K562 (cell line): ENCODE results near the gene NPTX2. TPM values are rescaled to one million over a fixed set of nuclear protein-coding genes. Genes with fewer than 3 reads are reported as not detected.

Source experiments
- ATAC-seq: fragments of 200-7000 bp; cut with Tn5 transposase; 3 replicates; pipeline ENCODE4 v1.9.1; 2020; ENCODE audit warnings: moderate library complexity
- BruUV-seq: library from RNA; stranded (reverse); fragments of 400-500 nt; replicated peaks from 2 replicates; lab custom pipeline; 2021; lab: Mats Ljungman, UMichigan
- CTCF ChIA-PET: fragments of 300-600 bp; formaldehyde crosslinking; extraction: SDS; loops from one replicate; lab custom pipeline; 2021; ENCODE audit warnings: low intra/inter-chr PET ratio; lab: Yijun Ruan, JAX
- POLR2A ChIA-PET: fragments of 300-600, 350-650 bp; sonication (Branson Sonifier 250); formaldehyde crosslinking; extraction: SDS; loops from one replicate; lab custom pipeline; 2021; ENCODE audit warnings: antibody characterized with exemption, inconsistent platforms; lab: Yijun Ruan, JAX
- DNase-seq, 4 experiments: peaks; one replicate each; pipeline versions ENCODE4 v3.0.0 to v3.0.0-alpha.2; 2011 to 2018; ENCODE audit warnings: low spot score in 3 of 4, mixed read lengths in 3 of 4; ENCODE audit errors: extremely low read depth in 1 of 4
- FAIRE-seq: peaks from 2 replicates; lab custom pipeline; 2011; peaks lifted over from hg19 to GRCh38; lab: Jason Lieb, UNC
- H2AFZ ChIP-seq: 2 replicates; pipeline ENCODE4 v1.6.0; 2011; ENCODE audit warnings: low read depth, low read length, control low read depth, inconsistent platforms
- H3K27ac ChIP-seq: fragments of 200-600 bp; 3 replicates; pipeline ENCODE4 v1.8.0; 2011; ENCODE audit warnings: low read depth, mild to moderate bottlenecking, control low read depth, inconsistent platforms, low read length, moderate library complexity, mixed read lengths; ENCODE audit errors: extremely low read depth
- H3K27me3 ChIP-seq, 2 experiments: fragments of 300-600 bp in 1 of 2; 2 replicates in 1 of 2; 3 replicates in 1 of 2; pipeline versions ENCODE4 v1.6.0 to v1.8.0; 2011; ENCODE audit warnings: inconsistent platforms in 2 of 2, low read length in 2 of 2, mild to moderate bottlenecking in 1 of 2, mixed read lengths in 1 of 2, moderate library complexity in 1 of 2; ENCODE audit not compliant: control insufficient read depth in 2 of 2, insufficient read depth in 2 of 2
- H3K36me3 ChIP-seq: fragments of 300-600 bp; 3 replicates; pipeline ENCODE4 v1.8.0; 2011; ENCODE audit warnings: mild to moderate bottlenecking, low read length, inconsistent platforms; ENCODE audit not compliant: control insufficient read depth, insufficient read depth
- H3K4me1 ChIP-seq, 2 experiments: fragments of 200-600 bp in 1 of 2; replicated peaks in 1 of 2; 2 replicates in 1 of 2; 3 replicates in 1 of 2; pipeline versions ENCODE4 v1.5.1 to v1.8.0; 2011; ENCODE audit warnings: inconsistent platforms in 2 of 2, low read length in 2 of 2, mild to moderate bottlenecking in 1 of 2, mixed read lengths in 1 of 2, moderate library complexity in 1 of 2; ENCODE audit not compliant: control insufficient read depth in 2 of 2, insufficient read depth in 2 of 2
- H3K4me2 ChIP-seq: 2 replicates; pipeline ENCODE4 v1.6.1; 2011; ENCODE audit warnings: low read length, control low read depth, inconsistent platforms, mixed read lengths; ENCODE audit not compliant: insufficient read depth
- H3K4me3 ChIP-seq: fragments of 200-600 bp; sonication (generic), shearing (Covaris generic); 2 replicates; pipeline ENCODE4 v1.5.1; 2016; ENCODE audit warnings: control low read depth, inconsistent platforms
- H3K79me2 ChIP-seq: fragments of 200-600 bp; 3 replicates; pipeline ENCODE4 v1.8.0; 2011; ENCODE audit warnings: low read length, inconsistent platforms; ENCODE audit not compliant: control insufficient read depth, insufficient read depth
- H3K9ac ChIP-seq, 2 experiments: 2 replicates each; pipeline versions ENCODE4 v1.6.0 to v1.6.1; 2011; ENCODE audit warnings: low read depth in 2 of 2, low read length in 2 of 2, control low read depth in 1 of 2, inconsistent platforms in 1 of 2, mild to moderate bottlenecking in 1 of 2, mixed read lengths in 1 of 2; ENCODE audit not compliant: insufficient read depth in 1 of 2
- H3K9me1 ChIP-seq: one replicate; pipeline ENCODE4 v1.6.0; 2011; ENCODE audit warnings: inconsistent platforms, mild to moderate bottlenecking, low read length, moderate library complexity; ENCODE audit not compliant: control insufficient read depth, insufficient read depth
- H3K9me3 ChIP-seq: replicated peaks from 2 replicates; pipeline ENCODE4 v1.5.1; 2011; ENCODE audit warnings: low read depth, low read length, inconsistent platforms; ENCODE audit not compliant: control insufficient read depth, insufficient read depth
- H4K20me1 ChIP-seq: replicated peaks from 2 replicates; pipeline ENCODE4 v1.6.1; 2011; ENCODE audit warnings: low read length, inconsistent platforms, mixed read lengths; ENCODE audit not compliant: control insufficient read depth, insufficient read depth
- ARID1B ChIP-seq: fragments of 450-650 bp; IDR thresholded peaks from 2 replicates; pipeline ENCODE4 v1.6.1; 2016; ENCODE audit warnings: antibody characterized with exemption, mild to moderate bottlenecking, inconsistent platforms
- CEBPB ChIP-seq: fragments of 450-650 bp; IDR thresholded peaks from 2 replicates; pipeline ENCODE4 v1.6.1; 2016; ENCODE audit warnings: missing genetic modification characterization, missing compliant biosample characterization
- CHD1 ChIP-seq: fragments of 200-600 bp; sonication (generic); IDR thresholded peaks from one replicate; pipeline ENCODE4 v1.6.1; 2012; ENCODE audit warnings: mild to moderate bottlenecking, moderate library complexity, low read length, inconsistent platforms
- EZH2 ChIP-seq: IDR thresholded peaks from 2 replicates; pipeline ENCODE4 v1.6.1; 2012; ENCODE audit warnings: low read depth, mild to moderate bottlenecking, inconsistent platforms, low read length, borderline replicate concordance
- FUS ChIP-seq: fragments of 200-400 bp; formaldehyde crosslinking; optimal IDR thresholded peaks from 2 replicates; pipeline ENCODE3; 2017; ENCODE audit warnings: low read depth, low read length
- HSF4 ChIP-seq: fragments of 250-450 bp; sonication (Bioruptor Pico); IDR thresholded peaks from 2 replicates; pipeline ENCODE4 v2.1.2; 2022; ENCODE audit warnings: mild to moderate bottlenecking, moderate library complexity, borderline replicate concordance
- MECOM ChIP-seq: fragments of 250-450 bp; sonication (Bioruptor Pico); IDR thresholded peaks from 2 replicates; pipeline ENCODE4 v1.8.0; 2022; ENCODE audit warnings: inconsistent platforms
- RBFOX2 ChIP-seq: fragments of 200-400 bp; formaldehyde crosslinking; IDR thresholded peaks from 2 replicates; pipeline ENCODE4 v1.6.1; 2017; ENCODE audit warnings: low read depth, mild to moderate bottlenecking, low read length, moderate library complexity
- RBM39 ChIP-seq: fragments of 200-400 bp; formaldehyde crosslinking; optimal IDR thresholded peaks from 2 replicates; pipeline ENCODE3; 2018; ENCODE audit warnings: low read depth, low read length
- SMARCE1 ChIP-seq: fragments of 450-650 bp; IDR thresholded peaks from 2 replicates; pipeline ENCODE4 v1.7.1; 2016; ENCODE audit warnings: mild to moderate bottlenecking
- ZEB2 ChIP-seq: fragments of 450-650 bp; IDR thresholded peaks from 2 replicates; pipeline ENCODE4 v1.6.1; 2016
- ZNF175 ChIP-seq: fragments of 200-800 bp; sonication (Bioruptor generic); IDR thresholded peaks from 2 replicates; pipeline ENCODE4 v1.6.1; 2016; ENCODE audit warnings: low read depth, mild to moderate bottlenecking, missing genetic modification characterization, missing compliant biosample characterization
- ZNF274 ChIP-seq: IDR thresholded peaks from 2 replicates; pipeline ENCODE4 v1.6.1; 2011; ENCODE audit warnings: low read depth, mild to moderate bottlenecking, low read length, moderate library complexity, borderline replicate concordance
- ZNF57 ChIP-seq: fragments of 450-650 bp; formaldehyde crosslinking; IDR thresholded peaks from 2 replicates; pipeline ENCODE4 v1.4.0; 2020; ENCODE audit warnings: mild to moderate bottlenecking, moderate library complexity
- ZNF79 ChIP-seq: fragments of 250-450 bp; sonication (Bioruptor Pico); IDR thresholded peaks from 2 replicates; pipeline ENCODE4 v1.4.0; 2020; ENCODE audit warnings: low read depth, mild to moderate bottlenecking, moderate library complexity
- WGBS: fragments of 100-300 bp; shearing (Covaris generic); methylation state at CpG from one replicate; pipeline ENCODE4 v1.1.6; 2016; ENCODE audit warnings: low coverage, mixed read lengths; ENCODE audit not compliant: insufficient coverage; ENCODE audit errors: missing lambda C conversion rate; 5-methylcytosine and 5-hydroxymethylcytosine counted together
- in situ Hi-C: fragments of 300-500 bp; cut with MboI; formaldehyde crosslinking; loops from 4 replicates; pipeline ENCODE4 v1.15.0; 2018; ENCODE audit warnings: inconsistent platforms, mixed read lengths
- intact Hi-C: fragments of 100-400 bp; cut with micrococcal nuclease; formaldehyde crosslinking; loops from 2 replicates; pipeline ENCODE4 v1.14.2; 2022
- polyA plus RNA-seq, 8 experiments: library from polyadenylated mRNA; depleted of rRNA in 4 of 8; stranded (reverse) in 5 of 8; unstranded in 3 of 8; fragments of >200 nt; fragmentation: Nextera tagmentation in 2 of 8; fragmentation: Illumina TruSeq in 1 of 8; extraction: Ambion mirVana in 2 of 8; extraction: Trizol in 1 of 8; gene quantifications; 2 replicates each; pipeline versions ENCODE4 v1.2.1 to v1.2.3, GENCODE V29; 2011 to 2014; ENCODE audit warnings: inconsistent platforms in 1 of 8, missing spikeins in 1 of 8
- total RNA-seq, 7 experiments: library from RNA; depleted of rRNA in 6 of 7; stranded (reverse); fragments of >200 nt in 6 of 7; fragmentation: Illumina TruSeq in 2 of 7; extraction: Trizol in 2 of 7; gene quantifications; 2 replicates each; pipeline versions ENCODE4 v1.2.1 to v1.2.3, GENCODE V29; 2011 to 2021; ENCODE audit warnings: low replicate concordance in 1 of 7
- TF ChIP-seq, protein P1 (sequence below): sonication (generic); formaldehyde crosslinking; IDR thresholded peaks from 2 replicates; pipeline ENCODE4 v1.8.1; 2023; ENCODE audit warnings: missing genetic modification reagents, mild to moderate bottlenecking, borderline replicate concordance
- TF ChIP-seq, protein P2 (sequence below): sonication (generic); formaldehyde crosslinking; IDR thresholded peaks from 2 replicates; pipeline ENCODE4 v1.8.1; 2023; ENCODE audit warnings: mild to moderate bottlenecking, missing genetic modification reagents

Gene NPTX2
- total and polyA plus RNA-seq, 9 of the 15 experiments (the other 6 are each of a cell fraction or from before 2014, with no cell fraction given), result 0.07 TPM; not detected in 8

DNA sequence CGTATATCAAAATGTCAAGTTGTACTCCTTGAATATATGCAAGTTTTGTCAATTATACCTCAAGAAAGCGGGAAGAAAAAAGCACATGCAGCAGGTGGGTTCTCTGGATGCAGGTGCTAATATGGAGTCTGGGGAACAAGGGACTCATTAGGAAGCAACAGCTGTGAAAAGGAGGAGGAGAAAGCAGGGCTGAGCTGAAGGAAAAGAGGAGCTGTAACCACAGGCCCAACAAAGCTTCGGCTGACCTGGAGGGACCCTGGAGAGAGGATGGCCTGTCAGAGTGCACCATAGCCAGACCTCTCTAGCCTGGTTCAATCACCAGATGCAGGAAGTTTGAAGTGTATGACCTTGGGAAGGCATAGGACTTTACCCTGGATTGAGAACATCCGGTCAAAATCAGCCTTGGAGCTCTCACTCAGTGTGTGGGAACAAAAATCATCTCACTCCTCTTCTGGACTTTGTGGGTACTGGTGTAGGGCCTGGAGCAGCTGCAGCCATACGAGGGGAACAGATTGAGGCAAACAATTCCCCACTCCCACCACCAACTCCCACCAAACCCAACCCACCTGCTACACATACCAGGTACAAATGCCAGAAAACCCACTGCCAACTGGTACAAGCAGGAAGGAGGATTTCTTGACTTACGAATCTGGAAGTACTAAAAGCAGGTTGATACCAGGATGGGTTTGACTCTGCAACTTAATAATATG lies 36.7 kb downstream of the NPTX2 start:
- Histone ChIP-seq H3K4me1 (no peaks in the 10 kb centered on the region), H3K4me3 (no peak overlapping the region), H3K36me3 (no peaks in the 10 kb centered on the region), H3K9ac (no peak overlapping the region), H3K79me2 (no peaks in the 10 kb centered on the region), H3K9me3 (0 out of 2 replicates have a peak, but pooled peaks cover 3% of the 10 kb centered on the region), H3K9me1 (no peaks in the 10 kb centered on the region), H4K20me1 (no peaks in the 10 kb centered on the region), H3K27ac (no peak overlapping the region), H3K4me2 (no peak overlapping the region), H2AFZ (no peak overlapping the region), H3K27me3 (peaks cover 9 to 22% of the 10 kb centered on the region in 2 experiments; a peak in 4 of 5 replicates)
- BruUV-seq, result no TSS peak
- DNase-seq (no peak), ATAC-seq (no peak), FAIRE-seq (no peak)
- intact Hi-C loops, result no loop called here
- in situ Hi-C loops, result no loop called here
- WGBS, result 13% methylated on average over 6 of the region's 6 CpGs
- CTCF ChIA-PET, result no interaction called here
- POLR2A ChIA-PET, result interaction anchor here (1.2 kb wide), 1 partner anchor 12 kb away, joined by 3 read pairs; no protein-coding TSS in a partner anchor
- no peak for TF ChIP-seq ZEB2
- TF ChIP-seq, protein P1, sequence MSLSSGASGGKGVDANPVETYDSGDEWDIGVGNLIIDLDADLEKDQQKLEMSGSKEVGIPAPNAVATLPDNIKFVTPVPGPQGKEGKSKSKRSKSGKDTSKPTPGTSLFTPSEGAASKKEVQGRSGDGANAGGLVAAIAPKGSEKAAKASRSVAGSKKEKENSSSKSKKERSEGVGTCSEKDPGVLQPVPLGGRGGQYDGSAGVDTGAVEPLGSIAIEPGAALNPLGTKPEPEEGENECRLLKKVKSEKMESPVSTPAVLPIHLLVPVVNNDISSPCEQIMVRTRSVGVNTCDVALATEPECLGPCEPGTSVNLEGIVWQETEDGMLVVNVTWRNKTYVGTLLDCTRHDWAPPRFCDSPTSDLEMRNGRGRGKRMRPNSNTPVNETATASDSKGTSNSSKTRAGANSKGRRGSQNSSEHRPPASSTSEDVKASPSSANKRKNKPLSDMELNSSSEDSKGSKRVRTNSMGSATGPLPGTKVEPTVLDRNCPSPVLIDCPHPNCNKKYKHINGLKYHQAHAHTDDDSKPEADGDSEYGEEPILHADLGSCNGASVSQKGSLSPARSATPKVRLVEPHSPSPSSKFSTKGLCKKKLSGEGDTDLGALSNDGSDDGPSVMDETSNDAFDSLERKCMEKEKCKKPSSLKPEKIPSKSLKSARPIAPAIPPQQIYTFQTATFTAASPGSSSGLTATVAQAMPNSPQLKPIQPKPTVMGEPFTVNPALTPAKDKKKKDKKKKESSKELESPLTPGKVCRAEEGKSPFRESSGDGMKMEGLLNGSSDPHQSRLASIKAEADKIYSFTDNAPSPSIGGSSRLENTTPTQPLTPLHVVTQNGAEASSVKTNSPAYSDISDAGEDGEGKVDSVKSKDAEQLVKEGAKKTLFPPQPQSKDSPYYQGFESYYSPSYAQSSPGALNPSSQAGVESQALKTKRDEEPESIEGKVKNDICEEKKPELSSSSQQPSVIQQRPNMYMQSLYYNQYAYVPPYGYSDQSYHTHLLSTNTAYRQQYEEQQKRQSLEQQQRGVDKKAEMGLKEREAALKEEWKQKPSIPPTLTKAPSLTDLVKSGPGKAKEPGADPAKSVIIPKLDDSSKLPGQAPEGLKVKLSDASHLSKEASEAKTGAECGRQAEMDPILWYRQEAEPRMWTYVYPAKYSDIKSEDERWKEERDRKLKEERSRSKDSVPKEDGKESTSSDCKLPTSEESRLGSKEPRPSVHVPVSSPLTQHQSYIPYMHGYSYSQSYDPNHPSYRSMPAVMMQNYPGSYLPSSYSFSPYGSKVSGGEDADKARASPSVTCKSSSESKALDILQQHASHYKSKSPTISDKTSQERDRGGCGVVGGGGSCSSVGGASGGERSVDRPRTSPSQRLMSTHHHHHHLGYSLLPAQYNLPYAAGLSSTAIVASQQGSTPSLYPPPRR (CRISPR knock-in tag), result no peak
- no peak for TF ChIP-seq ZNF274
- TF ChIP-seq ARID1B, result no peak
- TF ChIP-seq CEBPB (tag), result no peak
- TF ChIP-seq, protein P2, sequence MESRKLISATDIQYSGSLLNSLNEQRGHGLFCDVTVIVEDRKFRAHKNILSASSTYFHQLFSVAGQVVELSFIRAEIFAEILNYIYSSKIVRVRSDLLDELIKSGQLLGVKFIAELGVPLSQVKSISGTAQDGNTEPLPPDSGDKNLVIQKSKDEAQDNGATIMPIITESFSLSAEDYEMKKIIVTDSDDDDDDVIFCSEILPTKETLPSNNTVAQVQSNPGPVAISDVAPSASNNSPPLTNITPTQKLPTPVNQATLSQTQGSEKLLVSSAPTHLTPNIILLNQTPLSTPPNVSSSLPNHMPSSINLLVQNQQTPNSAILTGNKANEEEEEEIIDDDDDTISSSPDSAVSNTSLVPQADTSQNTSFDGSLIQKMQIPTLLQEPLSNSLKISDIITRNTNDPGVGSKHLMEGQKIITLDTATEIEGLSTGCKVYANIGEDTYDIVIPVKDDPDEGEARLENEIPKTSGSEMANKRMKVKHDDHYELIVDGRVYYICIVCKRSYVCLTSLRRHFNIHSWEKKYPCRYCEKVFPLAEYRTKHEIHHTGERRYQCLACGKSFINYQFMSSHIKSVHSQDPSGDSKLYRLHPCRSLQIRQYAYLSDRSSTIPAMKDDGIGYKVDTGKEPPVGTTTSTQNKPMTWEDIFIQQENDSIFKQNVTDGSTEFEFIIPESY (CRISPR knock-in tag), result no peak
- no peak for TF ChIP-seq ZNF175 (CRISPR knock-in tag)
- TF ChIP-seq ZNF79 (CRISPR knock-in tag), result no peak
- no peak for TF ChIP-seq SMARCE1
- TF ChIP-seq EZH2, result no peak
- no peak for TF ChIP-seq ZNF57 (CRISPR knock-in tag)
- no peak for TF ChIP-seq RBM39
- TF ChIP-seq RBFOX2, result no peak
- no peak for TF ChIP-seq CHD1
- TF ChIP-seq MECOM, result no peak
- no peak for TF ChIP-seq FUS
- TF ChIP-seq HSF4 (CRISPR knock-in tag), result no peak
